GM23248 (cell line): ENCODE measurements around the gene GOLGA3. TPM values are rescaled to one million over a fixed set of nuclear protein-coding genes. Genes with fewer than 3 reads are reported as not detected.

ENCODE experiments used
- DNase-seq: peaks from one replicate; pipeline ENCODE4 v3.0.0-alpha.2; 2015
- H2AFZ ChIP-seq: fragments of 200-600 bp; sonication (generic); 2 replicates; pipeline ENCODE4 v1.6.1; 2016; ENCODE audit warnings: antibody characterized with exemption
- H3F3A ChIP-seq: fragments of 200-600 bp; sonication (generic); 2 replicates; pipeline ENCODE4 v1.6.1; 2016; ENCODE audit warnings: mild to moderate bottlenecking, antibody characterized with exemption, mixed run types; ENCODE audit not compliant: insufficient read depth
- H3K27ac ChIP-seq: fragments of 200-600 bp; sonication (generic); 2 replicates; pipeline ENCODE4 v1.5.1; 2016; ENCODE audit warnings: mild to moderate bottlenecking
- H3K27me3 ChIP-seq: fragments of 200-600 bp; sonication (generic); replicated peaks from 2 replicates; pipeline ENCODE4 v1.6.1; 2016; ENCODE audit warnings: mild to moderate bottlenecking; ENCODE audit not compliant: insufficient read depth
- H3K36me3 ChIP-seq: fragments of 200-600 bp; sonication (generic); 2 replicates; pipeline ENCODE4 v1.6.1; 2016; ENCODE audit warnings: low read depth, mild to moderate bottlenecking
- H3K4me1 ChIP-seq: fragments of 200-600 bp; sonication (generic); 2 replicates; pipeline ENCODE4 v1.6.1; 2016; ENCODE audit warnings: mild to moderate bottlenecking; ENCODE audit not compliant: insufficient read depth
- H3K4me2 ChIP-seq: fragments of 200-600 bp; sonication (generic); one replicate; pipeline ENCODE4 v1.6.1; 2016; ENCODE audit warnings: mild to moderate bottlenecking; ENCODE audit not compliant: unreplicated experiment
- H3K4me3 ChIP-seq: fragments of 200-600 bp; sonication (generic); 2 replicates; pipeline ENCODE4 v1.5.1; 2016; ENCODE audit warnings: mild to moderate bottlenecking
- H3K79me2 ChIP-seq: fragments of 200-600 bp; sonication (generic); 2 replicates; pipeline ENCODE4 v1.6.1; 2016; ENCODE audit warnings: mild to moderate bottlenecking; ENCODE audit not compliant: insufficient read depth
- H3K9ac ChIP-seq: fragments of 200-600 bp; sonication (generic); 2 replicates; pipeline ENCODE4 v1.6.1; 2016; ENCODE audit warnings: mild to moderate bottlenecking
- H3K9me2 ChIP-seq: fragments of 200-600 bp; sonication (generic); 2 replicates; pipeline ENCODE4 v1.6.1; 2016; ENCODE audit warnings: mixed run types, mild to moderate bottlenecking, moderate library complexity; ENCODE audit not compliant: insufficient read depth
- H3K9me3 ChIP-seq: fragments of 200-600 bp; sonication (generic); one replicate; pipeline ENCODE4 v1.6.1; 2017; ENCODE audit warnings: low read depth
- H4K20me1 ChIP-seq: fragments of 200-600 bp; sonication (generic); 2 replicates; pipeline ENCODE4 v1.6.0; 2016; ENCODE audit not compliant: insufficient read depth
- EZH2 ChIP-seq: fragments of 200-600 bp; sonication (generic); IDR thresholded peaks from 2 replicates; pipeline ENCODE4 v1.6.1; 2018; ENCODE audit warnings: antibody characterized with exemption, mild to moderate bottlenecking; ENCODE audit not compliant: insufficient read depth, poor library complexity, severe bottlenecking
- EZH2phosphoT487 ChIP-seq: fragments of 200-600 bp; sonication (generic); IDR thresholded peaks from 2 replicates; pipeline ENCODE4 v1.6.1; 2018; ENCODE audit warnings: antibody characterized with exemption, moderate library complexity, mild to moderate bottlenecking, low read depth; ENCODE audit not compliant: insufficient read depth
- WGBS, 2 experiments: methylation state at CpG; one replicate each; pipeline ENCODE4 v1.1.6; 2015 to 2017; ENCODE audit warnings: low lambda C conversion rate in 2 of 2, low coverage in 1 of 2; ENCODE audit errors: missing lambda C conversion rate in 2 of 2; 5-methylcytosine and 5-hydroxymethylcytosine counted together
- in situ Hi-C: fragments of 300-500 bp; cut with MboI; formaldehyde crosslinking; loops from 2 replicates; pipeline ENCODE4 v1.15.0; 2020
- polyA plus RNA-seq: library from polyadenylated mRNA; unstranded; fragments of >200 nt; fragmentation: Nextera tagmentation; extraction: Ambion mirVana; gene quantifications from 2 replicates; pipeline ENCODE4 v1.2.1, GENCODE V29; 2016
- total RNA-seq: library from RNA; depleted of rRNA; stranded (reverse); fragments of >200 nt; shearing (Covaris generic); gene quantifications from 2 replicates; pipeline ENCODE4 v1.2.3, GENCODE V29; 2014

GOLGA3 gene
- total and polyA plus RNA-seq, 2 experiments from 2014 or later: 38.1 to 118 TPM

DNA sequence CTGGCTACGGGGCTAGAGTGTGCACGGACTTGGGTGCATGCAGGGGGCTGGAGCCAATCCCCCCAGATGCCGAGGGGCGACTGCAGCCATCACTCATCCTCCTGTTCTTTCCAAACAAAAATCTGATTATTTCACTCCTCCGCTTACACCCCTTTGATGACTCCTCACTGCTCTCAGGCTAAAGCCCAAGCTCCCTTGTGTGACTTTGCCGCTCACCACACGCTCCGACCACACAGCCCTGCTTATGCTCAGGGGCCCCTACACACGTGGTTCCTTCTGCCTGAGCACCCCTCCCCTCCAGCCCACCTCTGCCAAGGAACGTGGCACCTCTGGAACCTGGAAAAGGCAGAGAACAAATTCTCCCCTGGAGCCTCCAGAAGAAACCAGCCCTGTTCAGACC is 45.1 kb upstream of the GOLGA3 start:
- Histone ChIP-seq H3K4me1 (no peaks in the 10 kb centered on the region), H3K4me3 (no peak overlapping the region), H3K27me3 (no peaks in the 10 kb centered on the region), H3F3A (no peaks in the 10 kb centered on the region), H3K9me3 (no peaks in the 10 kb centered on the region), H3K4me2 (no peak overlapping the region), H3K27ac (no peak overlapping the region), H2AFZ (no peak overlapping the region), H3K79me2 (peaks cover 54% of the 10 kb centered on the region), H3K9me2 (no peaks in the 10 kb centered on the region), H3K9ac (no peak overlapping the region), H3K36me3 (peaks cover 26% of the 10 kb centered on the region), H4K20me1 (no peaks in the 10 kb centered on the region)
- 94% methylated on average over 9 to 10 of the region's 10 CpGs for WGBS, 2 experiments
- in situ Hi-C loops: no loop called here
- no peak for TF ChIP-seq EZH2phosphoT487
- TF ChIP-seq EZH2: no peak
- DNase-seq: no peak

GRCh38 chr12:132872975-132873421 is 44.3 kb upstream of the GOLGA3 start:
- H3K79me2 ChIP-seq: peaks cover 50% of the 10 kb centered on the region
- H3K9me2 ChIP-seq: no peaks in the 10 kb centered on the region
- no peak for TF ChIP-seq EZH2phosphoT487
- TF ChIP-seq EZH2: no peak
- in situ Hi-C loops: no loop called here
- H3K4me3 ChIP-seq: no peak overlapping the region
- no peak overlapping the region for H3K9ac ChIP-seq
- H4K20me1 ChIP-seq: no peaks in the 10 kb centered on the region
- H3K4me2 ChIP-seq: no peak overlapping the region
- no peak for DNase-seq
- H2AFZ ChIP-seq: no peak overlapping the region
- H3K4me1 ChIP-seq: no peaks in the 10 kb centered on the region
- 87 to 89% methylated on average over 12 of the region's 12 CpGs for WGBS, 2 experiments
- no peaks in the 10 kb centered on the region for H3F3A ChIP-seq
- peaks cover 28% of the 10 kb centered on the region for H3K36me3 ChIP-seq
- H3K27ac ChIP-seq: no peak overlapping the region
- H3K9me3 ChIP-seq: no peaks in the 10 kb centered on the region
- no peaks in the 10 kb centered on the region for H3K27me3 ChIP-seq

DNA sequence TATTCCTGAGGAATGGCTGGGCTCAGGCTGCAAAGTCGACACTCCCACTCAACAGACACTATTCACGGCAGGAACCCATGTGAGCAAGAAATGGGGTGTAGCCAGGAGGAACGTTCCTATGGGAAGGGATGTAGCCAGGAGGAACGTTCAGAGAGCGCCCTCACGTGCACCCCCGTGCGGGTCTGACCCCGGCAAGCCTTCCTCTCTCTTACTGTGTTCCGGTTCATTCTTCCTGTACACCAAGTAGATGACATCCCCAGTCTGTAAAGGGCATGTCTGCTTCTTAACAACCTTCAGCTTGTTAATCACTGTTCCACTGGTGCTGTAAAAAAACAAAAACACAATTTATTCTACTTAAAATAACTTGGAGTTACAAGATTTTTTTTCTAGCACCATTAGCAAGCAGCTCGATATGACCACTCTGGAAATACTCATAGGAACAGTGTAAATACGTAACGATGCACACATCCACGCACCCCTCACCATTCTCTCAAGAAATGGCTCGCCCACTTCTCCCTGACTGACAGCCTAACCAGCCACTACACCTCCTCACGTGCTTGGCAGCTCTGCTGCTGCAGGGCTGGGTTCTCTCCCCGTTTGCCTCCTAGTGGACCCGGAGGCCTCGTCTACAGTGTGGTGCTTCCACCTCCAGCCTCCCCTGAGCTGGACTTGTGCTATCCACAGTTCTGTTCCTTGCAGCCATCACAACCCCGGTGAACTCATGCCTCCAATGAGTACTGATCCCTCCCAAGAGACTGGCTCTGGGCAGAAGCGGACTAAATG is 43.6 kb upstream of the GOLGA3 start:
- Histone ChIP-seq H2AFZ (no peak overlapping the region), H3K4me3 (no peak overlapping the region), H3K36me3 (peaks cover 34% of the 10 kb centered on the region), H3K9ac (no peak overlapping the region), H3K9me2 (no peaks in the 10 kb centered on the region), H3K79me2 (peaks cover 50% of the 10 kb centered on the region), H3F3A (peaks cover 5% of the 10 kb centered on the region), H3K27me3 (no peaks in the 10 kb centered on the region), H3K4me2 (no peak overlapping the region), H4K20me1 (no peaks in the 10 kb centered on the region), H3K27ac (no peak overlapping the region), H3K4me1 (no peaks in the 10 kb centered on the region), H3K9me3 (no peaks in the 10 kb centered on the region)
- in situ Hi-C loops: no loop called here
- DNase-seq: no peak
- TF ChIP-seq EZH2: no peak
- TF ChIP-seq EZH2phosphoT487: no peak
- WGBS, 2 experiments: 94 to 97% methylated on average over 21 of the region's 21 CpGs

GRCh38 chr12:132869551-132869950 is 40.9 kb upstream of the GOLGA3 start:
- Histone ChIP-seq H3K27ac (no peak overlapping the region), H3K27me3 (no peaks in the 10 kb centered on the region), H3K9ac (no peak overlapping the region), H2AFZ (no peak overlapping the region), H3K4me3 (no peak overlapping the region), H3K4me2 (no peak overlapping the region), H3K9me3 (no peaks in the 10 kb centered on the region), H3K4me1 (no peaks in the 10 kb centered on the region), H3K9me2 (no peaks in the 10 kb centered on the region), H3K79me2 (peaks cover 43% of the 10 kb centered on the region), H4K20me1 (no peaks in the 10 kb centered on the region), H3F3A (peaks cover 31% of the 10 kb centered on the region), H3K36me3 (peaks cover 35% of the 10 kb centered on the region)
- 97 to 98% methylated on average over 10 to 14 of the region's 14 CpGs for WGBS, 2 experiments
- DNase-seq: no peak
- no peak for TF ChIP-seq EZH2phosphoT487
- TF ChIP-seq EZH2: no peak
- in situ Hi-C loops: no loop called here
